Fibroblast of lung (primary cell): ENCODE data around the gene MAN2C1.

ENCODE experiments used
- CTCF ChIP-seq, 2 donors: IDR thresholded peaks in 1 of 2; conservative IDR thresholded peaks in 1 of 2; 1 replicate in 1 of 2; 2 replicates in 1 of 2; pipeline ENCODE4 v1.5.1; 2011 to 2012; ENCODE audit warnings: low read length in 2 of 2, control low read depth in 1 of 2, inconsistent platforms in 1 of 2, low read depth in 1 of 2, mild to moderate bottlenecking in 1 of 2
- EZH2 ChIP-seq: IDR thresholded peaks from 2 replicates; pipeline ENCODE4 v1.5.1; 2012; ENCODE audit warnings: low read length, control low read depth, mild to moderate bottlenecking; ENCODE audit errors: missing control alignments

- TF ChIP-seq CTCF (conservative IDR thresholded peaks at IDR 0.05 in 1 of 2, IDR thresholded peaks at IDR 0.05 in 1 of 2; ENCODE audit: low read depth in 1 of 2, low read length in 2 of 2) (no peak), EZH2 (no peak)
These were observed 41.8 kb upstream of the MAN2C1 start for GRCh38 chr15:75410196-75410595.
